COLO668 (cell line): ENCODE measurements around the gene PPP1R12B.
"Not testable (repeated sequence)": the region's sequence is repeated elsewhere in the genome, so short reads cannot be mapped to it uniquely, and the experiment has no call there.

Source experiments
- DNase-seq: peaks from one replicate; lab custom pipeline; 2025; ENCODE audit not compliant: unreplicated experiment; lab: John Stamatoyannopoulos, UW

The PPP1R12B gene

DNA sequence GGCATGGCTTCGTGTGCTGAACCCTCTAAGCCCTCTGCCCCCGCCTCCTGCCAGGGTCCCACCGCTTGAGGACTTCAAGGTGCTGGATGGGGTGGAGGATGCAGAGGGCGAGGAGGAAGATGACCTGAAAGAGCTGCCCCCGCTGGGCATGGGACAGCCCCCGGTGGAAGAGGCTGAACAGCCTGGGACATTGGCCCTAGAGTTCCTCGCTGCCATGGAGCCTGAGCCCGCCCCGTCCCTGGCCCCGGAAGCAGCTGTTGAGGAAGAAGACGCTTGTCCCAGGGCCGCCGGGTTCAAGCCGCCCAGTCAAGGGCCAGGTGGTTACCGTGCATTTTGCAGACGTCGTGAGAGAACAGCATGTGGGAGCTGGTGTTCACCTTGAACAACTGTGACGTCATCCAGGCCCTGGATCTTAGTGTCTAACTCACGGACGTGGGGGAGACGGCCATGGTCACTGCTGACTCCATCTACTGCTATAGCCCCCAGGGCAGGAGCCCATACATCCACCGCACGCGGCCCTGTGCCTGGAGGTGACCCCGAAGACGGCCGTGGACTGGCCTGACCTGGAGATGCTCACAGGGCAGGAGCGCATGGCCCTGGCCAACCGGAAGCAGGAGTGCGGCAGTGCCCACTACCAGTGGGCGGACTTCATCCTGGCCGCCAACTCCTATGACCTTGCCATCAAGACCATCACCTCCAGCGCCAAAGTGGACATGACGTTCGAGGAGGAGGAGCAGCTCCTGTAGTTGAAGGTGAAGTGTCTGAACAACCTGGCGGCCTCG, 90.1 kb downstream of the PPP1R12B start:
- no peak for DNase-seq

DNA sequence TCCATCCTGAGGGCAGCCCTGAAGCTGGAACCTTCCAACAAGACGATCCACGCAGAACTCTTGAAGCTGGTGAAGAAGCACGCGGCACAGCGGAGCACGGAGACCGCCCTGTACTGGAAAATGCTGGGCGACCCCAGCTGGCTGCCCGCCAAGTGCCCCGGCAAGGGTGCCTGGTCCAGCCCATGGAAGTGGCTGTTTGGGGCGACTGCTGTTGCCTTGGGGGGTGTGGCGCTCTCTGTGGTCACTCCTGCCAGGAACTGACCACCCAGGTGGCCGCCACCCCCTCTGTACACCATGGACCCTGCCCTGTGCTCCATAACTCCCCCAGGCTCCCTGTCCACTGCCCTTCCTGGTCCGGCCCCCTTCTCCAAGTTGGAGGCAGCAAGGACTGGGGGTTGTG, 90.8 kb downstream of the PPP1R12B start:
- no peak for DNase-seq

DNA sequence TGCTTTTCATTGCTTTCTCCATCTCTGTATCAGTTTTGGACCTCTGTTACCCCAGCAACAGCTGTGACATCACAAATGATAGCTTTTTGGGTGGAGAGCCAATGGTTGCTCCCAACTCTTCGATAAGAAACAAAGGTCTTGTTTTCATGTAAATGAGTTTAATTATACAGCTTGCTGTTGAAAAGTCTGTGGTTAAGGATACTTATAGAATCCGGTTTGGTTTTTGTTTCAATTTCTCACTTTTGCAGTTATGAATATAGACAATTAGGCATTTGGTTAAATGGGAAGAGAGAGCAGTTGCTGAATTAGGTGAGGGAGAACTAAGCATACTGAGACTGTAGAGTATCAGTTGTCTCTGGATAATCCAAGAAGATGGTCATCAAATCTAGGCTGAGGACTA, 99.6 kb downstream of the PPP1R12B start:
- DNase-seq = not testable (repeated sequence)

DNA sequence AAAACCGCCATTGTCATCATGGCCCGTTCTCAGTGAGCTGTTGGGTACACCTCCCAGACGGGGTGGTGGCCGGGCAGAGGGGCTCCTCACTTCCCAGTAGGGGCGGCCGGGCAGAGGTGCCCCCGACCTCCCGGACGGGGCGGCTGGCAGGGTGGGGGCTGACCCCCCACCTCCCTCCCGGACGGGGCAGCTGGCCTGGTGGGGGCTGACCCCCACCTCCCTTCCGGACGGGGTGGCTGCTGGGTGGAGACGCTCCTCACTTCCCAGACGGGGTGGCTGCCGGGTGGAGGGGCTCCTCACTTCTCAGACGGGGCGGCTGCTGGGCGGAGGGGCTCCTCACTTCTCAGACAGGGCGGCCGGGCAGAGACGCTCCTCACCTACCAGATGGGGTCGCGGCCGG, 103.1 kb downstream of the PPP1R12B start:
- DNase-seq = not testable (repeated sequence)

DNA sequence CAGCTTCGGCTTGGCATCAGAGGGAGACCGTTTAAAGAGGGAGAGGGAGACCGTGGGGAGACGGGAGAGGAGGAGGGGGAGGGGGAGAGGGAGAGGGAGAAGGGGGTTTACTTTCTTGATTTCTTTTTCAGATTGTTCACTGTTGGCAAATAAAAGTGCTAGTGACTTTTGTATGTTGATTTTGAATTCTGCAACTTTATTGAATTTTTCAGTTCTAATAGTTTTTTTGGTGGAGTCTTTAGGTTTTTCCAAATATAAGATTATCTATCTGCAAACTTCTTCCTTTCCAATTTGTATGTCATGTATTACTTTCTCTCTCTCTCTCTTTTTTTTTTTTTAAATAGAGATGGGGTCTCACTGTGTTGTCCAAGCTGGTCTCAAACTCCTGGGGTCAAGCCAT, 104.0 kb downstream of the PPP1R12B start:
- no peak for DNase-seq

DNA sequence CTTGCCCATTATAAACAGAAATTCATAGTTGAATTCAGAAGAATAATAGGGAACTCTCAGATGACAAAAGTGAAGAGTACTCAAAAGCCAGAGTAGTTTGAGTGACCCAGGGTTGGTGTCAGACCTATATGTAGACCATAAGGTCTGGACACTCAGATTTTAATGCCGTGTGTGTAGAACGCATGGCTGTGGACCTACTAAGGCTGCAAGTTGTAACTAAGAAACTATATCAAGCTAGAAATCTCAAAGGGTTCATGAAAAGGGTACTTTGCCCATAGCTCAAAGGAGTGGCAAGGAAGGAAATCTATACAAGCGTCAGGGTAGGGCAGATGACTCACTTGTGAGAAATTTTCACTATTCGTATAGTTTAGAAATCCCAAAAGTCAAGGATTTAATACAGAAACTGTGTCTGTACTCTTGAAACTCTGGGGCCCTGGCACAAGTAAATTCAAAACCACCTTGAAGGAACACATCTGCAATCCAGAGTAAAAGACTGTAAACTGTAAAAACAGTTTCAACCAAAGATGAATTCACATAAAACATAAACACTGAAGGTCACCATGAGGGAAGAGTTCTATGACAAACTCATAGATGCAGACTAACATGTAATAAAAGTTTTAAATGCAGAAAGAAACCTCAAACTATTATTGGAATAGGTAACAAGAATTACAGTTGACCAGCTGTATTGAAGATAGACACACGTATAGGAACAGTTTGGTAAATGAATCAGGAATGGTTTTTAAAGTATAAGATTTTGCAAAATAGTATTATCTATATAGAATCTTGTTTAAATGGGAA, 108.1 kb downstream of the PPP1R12B start:
- DNase-seq = not testable (repeated sequence)

DNA sequence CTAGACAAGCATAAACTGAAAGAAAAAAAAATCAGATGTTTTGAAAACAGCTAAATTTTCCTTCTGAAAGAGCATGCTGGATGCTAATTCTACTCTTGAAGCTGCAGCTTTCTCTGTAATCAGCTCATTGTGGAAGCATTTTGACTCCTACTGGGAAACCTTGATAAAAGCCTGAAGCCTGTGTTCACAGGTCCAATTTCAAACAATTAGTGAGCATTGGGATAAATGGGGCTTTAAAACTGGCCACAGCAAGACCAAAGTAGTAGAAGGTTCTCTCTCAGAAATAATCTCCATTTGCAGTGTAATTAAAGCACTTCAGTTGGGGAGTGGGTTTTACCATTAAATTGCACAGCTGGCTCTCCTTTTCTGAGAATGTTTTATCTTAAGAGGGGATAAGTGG, 110.2 kb downstream of the PPP1R12B start:
- not testable (repeated sequence) for DNase-seq

DNA sequence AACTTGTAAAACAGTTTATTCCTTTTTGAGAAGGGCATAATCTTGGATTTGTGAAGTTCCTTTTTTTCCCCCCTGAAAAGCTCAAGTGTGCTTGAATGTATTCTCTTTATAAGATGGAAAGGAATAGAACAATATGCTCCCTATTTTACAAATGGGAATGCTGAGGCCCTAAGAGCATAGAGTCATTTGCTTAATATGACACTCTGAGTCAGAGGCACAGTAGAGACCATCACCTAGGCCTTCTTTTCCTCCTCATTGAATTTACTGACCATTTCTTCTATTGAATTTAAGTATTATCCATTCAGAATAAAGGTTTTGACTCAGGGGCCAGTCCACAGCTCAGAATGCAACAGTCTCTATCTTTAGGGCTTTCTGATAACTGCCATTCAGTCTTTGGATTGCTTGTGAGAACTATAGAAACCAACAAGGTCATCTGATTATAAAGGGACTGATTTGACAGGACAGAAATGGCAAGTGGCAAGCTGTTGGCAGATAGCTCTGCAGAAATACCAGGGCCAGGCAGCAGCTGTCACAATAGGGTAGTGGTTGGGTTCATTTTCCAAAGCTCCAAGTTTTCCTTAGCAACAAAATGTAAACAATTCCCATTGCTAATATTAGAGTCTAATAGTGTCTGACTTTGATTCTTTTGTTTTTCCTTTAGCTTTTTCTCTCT, 111.1 kb downstream of the PPP1R12B start:
- not testable (repeated sequence) for DNase-seq

DNA sequence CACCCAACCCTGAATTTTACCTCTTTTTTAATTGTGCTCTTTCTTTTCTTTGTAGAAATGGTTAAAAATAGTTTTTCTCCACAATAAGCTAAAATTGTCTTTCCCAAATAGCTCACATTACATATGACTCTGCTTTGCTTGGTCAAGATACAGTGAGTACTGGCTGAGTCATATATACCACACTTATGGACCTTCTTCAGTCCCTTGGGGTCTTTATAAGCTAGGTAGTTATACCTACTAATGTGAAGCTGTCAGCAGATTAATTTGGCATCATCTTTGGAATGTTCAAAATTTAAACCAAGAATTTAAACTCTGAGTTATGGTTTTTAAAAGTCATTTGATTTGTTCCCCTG, 111.6 kb downstream of the PPP1R12B start:
- not testable (repeated sequence) for DNase-seq

DNA sequence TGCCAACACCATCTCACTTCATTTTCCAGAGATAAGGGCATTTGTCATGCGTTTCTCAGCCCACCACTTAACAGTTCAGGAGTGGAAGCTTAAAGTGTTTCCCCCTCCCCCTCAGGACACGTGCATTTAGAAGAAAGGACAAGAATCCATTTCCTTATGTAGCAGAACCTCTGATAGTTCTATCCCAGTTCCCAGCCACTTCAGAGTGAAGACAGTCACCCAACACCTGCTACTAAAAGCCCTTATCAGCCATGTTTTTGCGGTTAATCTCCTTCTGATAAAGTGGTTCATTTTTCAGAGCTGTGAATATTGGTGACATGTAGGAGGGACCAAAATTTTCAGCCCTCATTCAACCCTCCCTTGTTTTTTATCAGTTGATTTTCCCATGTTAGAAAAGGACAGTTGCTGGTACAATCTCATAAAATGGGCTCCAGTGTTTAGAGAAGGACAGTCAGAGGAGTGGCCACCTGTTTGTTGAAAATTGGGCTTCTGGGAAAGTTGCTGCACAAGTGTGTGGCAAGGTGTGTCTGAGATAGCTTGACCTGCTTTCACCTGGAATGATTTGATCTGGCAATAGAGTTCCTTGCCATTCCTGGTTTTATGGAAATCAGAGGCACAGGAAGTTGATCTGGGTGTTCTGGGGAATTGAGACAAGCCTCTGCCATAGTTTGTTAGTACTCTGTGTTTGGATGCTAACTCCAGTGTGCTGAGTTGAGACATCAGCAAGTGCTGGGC, 114.0 kb downstream of the PPP1R12B start:
- DNase-seq = no peak

DNA sequence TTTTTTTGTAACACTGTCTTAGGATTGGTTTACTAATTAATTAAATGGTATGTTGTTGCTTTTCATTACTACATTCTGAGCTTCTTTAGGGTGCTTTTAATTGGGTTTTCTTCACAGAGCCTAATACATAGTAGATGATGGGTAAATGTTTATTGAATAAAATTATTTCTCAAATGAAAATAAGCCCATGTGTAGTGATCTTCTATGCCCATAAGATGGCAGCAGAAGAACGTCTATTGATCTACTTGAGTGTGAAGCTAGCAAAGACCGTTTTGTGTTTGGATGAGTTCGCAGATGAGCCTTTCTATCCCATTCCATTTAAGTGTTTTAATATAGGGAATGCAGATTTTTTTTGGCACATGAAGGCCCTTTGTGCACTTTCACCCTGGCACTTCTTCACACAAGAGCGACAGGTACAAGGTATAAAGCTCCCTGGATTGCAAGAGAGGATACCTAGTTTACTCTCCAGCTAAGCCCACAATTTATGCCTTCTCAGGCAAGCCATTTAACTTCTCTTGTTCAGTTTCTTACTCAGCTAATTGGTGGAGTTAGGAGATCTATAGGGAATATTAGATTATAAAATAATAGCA, 115.7 kb downstream of the PPP1R12B start:
- DNase-seq = not testable (repeated sequence)

DNA sequence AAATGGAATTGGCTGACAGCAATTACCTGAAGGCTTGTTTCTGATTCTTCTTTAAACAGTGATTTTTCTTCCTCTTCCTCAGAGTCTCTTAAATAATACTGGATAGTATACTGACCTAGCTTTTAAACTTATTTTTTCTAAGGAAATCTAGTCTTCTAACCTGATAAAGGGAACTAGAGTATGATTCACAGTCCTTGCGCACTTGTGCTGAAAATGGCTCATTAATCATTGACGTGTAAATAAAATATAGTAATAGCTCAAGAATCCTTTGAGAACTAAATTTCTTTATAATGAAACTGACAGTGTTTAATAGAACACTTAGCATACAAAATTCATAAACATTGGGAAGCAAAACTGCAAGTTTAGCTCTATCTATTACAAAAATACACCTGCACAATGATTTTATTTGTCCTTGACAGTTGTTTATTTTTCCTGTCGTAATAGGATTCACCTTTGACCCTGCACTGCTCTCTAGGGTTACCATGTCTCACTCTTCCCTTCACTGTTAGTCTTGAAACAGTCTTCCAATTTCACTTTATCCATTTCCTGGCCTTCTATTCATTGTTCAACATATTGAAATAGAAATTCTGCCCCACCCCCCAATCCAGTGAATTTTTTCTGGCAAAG, 117.3 kb downstream of the PPP1R12B start:
- DNase-seq = not testable (repeated sequence)

DNA sequence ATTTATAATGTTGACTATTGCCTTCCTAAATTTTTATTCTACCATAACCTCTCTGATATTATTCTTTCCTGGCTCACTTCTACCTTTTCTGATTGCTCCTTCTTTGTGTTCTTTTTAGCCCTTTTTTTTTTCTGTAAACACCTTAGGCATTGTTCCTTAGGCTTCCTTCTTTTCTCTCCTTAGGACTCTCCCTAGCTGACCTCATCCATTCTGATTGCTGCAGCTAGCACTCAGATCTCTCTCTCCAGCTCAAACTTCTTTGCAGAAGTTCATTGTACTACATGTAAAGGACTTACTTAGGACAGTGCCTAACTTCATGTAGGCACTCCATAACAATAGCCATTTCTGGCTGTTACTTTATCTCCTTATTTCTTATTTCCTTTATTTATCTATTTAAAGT, 117.8 kb downstream of the PPP1R12B start:
- not testable (repeated sequence) for DNase-seq

DNA sequence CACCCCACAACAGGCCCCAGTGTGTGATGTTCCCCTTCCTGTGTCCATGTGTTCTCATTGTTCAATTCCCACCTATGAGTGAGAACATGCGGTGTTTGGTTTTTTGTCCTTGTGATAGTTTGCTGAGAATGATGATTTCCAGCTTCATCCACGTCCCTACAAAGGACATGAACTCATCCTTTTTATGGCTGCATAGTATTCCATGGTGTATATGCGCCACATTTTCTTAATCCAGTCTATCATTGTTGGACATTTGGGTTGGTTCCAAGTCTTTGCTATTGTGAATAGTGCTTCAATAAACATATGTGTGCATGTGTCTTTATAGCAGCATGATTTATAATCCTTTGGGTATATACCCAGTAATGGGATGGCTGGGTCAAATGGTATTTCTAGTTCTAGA, 118.9 kb downstream of the PPP1R12B start:
- not testable (repeated sequence) for DNase-seq

DNA sequence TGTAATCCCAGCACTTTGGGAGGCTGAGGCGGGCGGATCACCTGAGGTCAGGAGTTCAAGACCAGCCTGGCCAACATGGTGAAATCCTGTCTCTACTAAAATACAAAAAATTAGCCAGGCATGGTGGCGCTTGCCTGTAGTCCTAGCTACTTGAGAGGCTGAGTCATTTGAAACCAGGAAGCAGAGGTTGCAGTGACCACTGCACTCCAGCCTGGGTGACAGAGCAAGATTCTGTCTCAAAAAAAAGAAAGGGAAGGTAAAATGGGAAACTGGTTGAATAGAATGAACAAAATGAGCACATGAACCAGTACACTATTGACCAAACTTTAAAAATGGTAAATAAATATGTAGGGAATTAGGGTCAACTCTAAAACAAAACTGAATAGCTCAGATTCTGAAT, 120.2 kb downstream of the PPP1R12B start:
- DNase-seq = not testable (repeated sequence)

DNA sequence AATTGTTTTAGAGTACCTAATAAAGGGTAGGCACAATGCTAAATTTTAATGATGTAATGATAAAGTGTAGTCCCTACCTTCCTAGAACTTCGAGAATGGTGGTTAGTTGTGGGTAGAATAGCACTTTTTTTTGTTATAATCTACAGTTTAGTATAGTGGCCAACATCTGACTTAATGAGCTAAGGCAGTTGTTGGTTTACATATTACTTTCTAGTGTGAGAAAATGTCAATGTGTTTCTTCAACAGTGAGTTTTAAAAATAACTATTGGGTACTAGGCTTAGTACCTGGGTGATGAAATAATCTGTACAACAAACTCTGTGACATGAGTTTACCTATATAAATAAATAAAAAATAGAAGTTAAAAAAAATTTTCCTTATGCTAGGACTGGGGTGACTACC, 120.6 kb downstream of the PPP1R12B start:
- not testable (repeated sequence) for DNase-seq

DNA sequence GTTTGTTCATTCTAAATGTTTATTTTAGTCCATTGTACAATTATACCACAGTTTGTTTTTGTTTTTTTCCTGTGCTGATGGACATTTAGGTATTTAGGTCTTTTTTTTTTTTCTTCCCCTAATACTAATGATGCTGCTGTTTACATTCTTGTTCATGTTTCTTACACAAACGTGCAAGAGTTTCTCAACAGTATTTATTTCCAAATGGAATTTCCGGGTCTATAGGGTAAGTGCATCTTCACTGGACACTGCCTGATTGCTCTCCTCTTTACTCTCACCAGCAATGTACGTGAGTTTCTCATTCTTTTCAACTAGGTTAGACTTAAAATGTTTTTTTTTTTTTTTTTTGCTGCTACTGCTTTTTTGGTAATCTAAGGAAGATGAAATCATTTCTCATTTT, 122.7 kb downstream of the PPP1R12B start:
- DNase-seq = no peak

DNA sequence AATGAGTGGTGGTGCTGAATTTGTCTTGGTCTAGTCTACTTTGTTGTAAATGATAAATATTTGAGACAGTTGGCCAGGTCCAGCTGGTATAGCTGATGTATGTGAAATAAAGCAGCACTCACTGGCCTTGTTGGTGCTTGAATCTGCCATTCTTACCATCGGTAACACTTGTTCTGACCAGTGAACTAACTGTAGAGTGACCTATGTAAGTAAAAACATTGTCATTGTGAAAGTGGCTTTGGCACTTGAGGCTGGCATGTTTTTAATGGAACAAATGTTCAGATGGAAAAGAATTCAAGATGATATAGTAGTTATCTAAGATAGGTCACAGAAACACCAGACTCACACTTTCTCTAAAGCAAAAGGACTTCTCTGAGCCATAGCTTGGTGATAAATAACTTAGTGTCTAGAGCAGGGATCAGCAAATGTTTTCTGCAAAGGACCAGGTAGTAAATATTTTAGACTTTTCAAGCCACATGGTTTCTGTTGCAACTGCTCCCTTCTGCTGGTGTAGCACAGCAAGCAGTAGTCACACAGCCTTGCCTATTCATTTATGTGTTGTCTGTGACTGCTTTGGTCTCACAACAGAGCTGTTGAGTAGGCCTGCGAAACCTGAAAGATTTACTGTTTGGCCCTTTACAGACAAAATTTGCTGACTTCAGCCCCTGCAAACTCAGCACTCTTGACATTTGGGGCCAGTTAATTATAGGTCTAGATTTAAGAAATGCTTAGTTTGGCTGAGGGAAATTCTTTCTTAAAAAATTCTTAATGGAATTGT, 124.0 kb downstream of the PPP1R12B start:
- DNase-seq = not testable (repeated sequence)

DNA sequence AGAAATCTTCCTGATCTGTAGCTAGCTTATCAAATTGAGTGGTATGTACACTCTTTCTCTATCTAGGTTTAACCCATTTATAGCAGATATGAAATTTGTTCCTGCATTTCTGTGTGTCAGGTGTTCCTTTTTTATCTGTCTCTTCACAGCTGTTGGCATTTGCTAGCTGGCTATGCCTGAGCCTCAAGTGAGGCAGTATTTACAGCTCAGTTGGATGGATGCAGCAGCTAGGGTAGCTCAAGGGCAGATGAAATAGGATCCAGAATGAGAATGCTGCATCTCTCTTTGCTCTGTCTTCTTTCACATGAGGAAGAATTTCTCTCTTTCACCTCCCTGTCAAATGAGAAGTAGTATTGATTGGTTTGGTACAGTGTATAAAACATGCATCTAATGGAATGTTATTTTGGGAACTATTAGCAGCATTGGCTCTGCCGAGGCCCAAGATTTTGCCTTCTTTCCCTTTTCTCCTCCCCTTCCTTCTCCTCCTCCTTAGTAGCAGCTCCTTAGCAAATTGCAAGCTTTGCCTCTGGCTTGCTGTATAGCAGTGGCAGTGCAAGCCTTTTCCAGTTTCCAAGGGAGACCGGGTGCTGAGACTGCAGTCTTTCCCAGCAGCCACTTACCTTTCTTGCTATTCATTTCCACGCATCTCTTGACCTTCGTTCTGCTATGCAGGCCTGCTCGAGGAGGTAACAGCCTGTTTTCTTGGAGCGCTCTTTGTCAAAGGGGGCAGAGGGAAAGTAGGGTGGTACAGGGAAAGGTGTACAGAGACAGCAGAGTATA, 125.0 kb downstream of the PPP1R12B start:
- not testable (repeated sequence) for DNase-seq
